IMR-90 (cell line): Measurements from ENCODE around the gene NPM1. TPM values are rescaled to one million over a fixed set of nuclear protein-coding genes. Genes with fewer than 3 reads are reported as not detected.
"Not testable (repeated sequence)": the region's sequence is repeated elsewhere in the genome, so short reads cannot be mapped to it uniquely, and the experiment has no call there.

Source experiments
- ATAC-seq: fragments of 200-7000 bp; cut with Tn5 transposase; 2 replicates; pipeline ENCODE4 v1.9.1; 2020; ENCODE audit warnings: low read depth, mild to moderate bottlenecking, moderate library complexity
- BruUV-seq: library from RNA; stranded (reverse); fragments of 400-500 nt; replicated peaks from 2 replicates; lab custom pipeline; 2021; lab: Mats Ljungman, UMichigan
- CTCF ChIA-PET: fragments of 300-600 bp; formaldehyde crosslinking; extraction: SDS; loops from one replicate; lab custom pipeline; 2021; ENCODE audit warnings: antibody characterized with exemption; lab: Yijun Ruan, JAX
- POLR2A ChIA-PET: fragments of 300-600 bp; sonication (Branson Sonifier 250); formaldehyde crosslinking; loops from one replicate; lab custom pipeline; 2022; ENCODE audit warnings: antibody characterized with exemption; ENCODE audit not compliant: unreplicated experiment; lab: Charles Lee
- DNase-seq: peaks from one replicate; pipeline ENCODE4 v3.0.0; 2013
- H2AFZ ChIP-seq: replicated peaks from 2 replicates; pipeline ENCODE3; 2013; ENCODE audit warnings: low read length, mild to moderate bottlenecking; ENCODE audit not compliant: poor library complexity
- H2AK5ac ChIP-seq: 2 replicates; pipeline ENCODE4 v1.6.1; 2013; ENCODE audit warnings: low read depth, low read length, inconsistent platforms
- H2AK9ac ChIP-seq: replicated peaks from 2 replicates; pipeline ENCODE3; 2013; ENCODE audit warnings: mild to moderate bottlenecking, low read depth, low read length, moderate library complexity; ENCODE audit not compliant: poor library complexity
- H2BK120ac ChIP-seq: 2 replicates; pipeline ENCODE4 v1.6.1; 2013; ENCODE audit warnings: low read depth, low read length, inconsistent platforms
- H2BK15ac ChIP-seq: 3 replicates; pipeline ENCODE4 v1.6.1; 2013; ENCODE audit warnings: low read depth, low read length, inconsistent platforms
- H2BK20ac ChIP-seq: 2 replicates; pipeline ENCODE4 v1.6.1; 2013; ENCODE audit warnings: low read depth, mild to moderate bottlenecking, inconsistent platforms, low read length, moderate library complexity
- H2BK5ac ChIP-seq: 2 replicates; pipeline ENCODE4 v1.6.1; 2013; ENCODE audit warnings: mild to moderate bottlenecking, low read depth, low read length, inconsistent platforms; ENCODE audit not compliant: poor library complexity, severe bottlenecking
- H3K14ac ChIP-seq: replicated peaks from 2 replicates; pipeline ENCODE4 v1.6.1; 2013; ENCODE audit warnings: low read depth, low read length, inconsistent platforms
- H3K18ac ChIP-seq: 2 replicates; pipeline ENCODE4 v1.6.1; 2013; ENCODE audit warnings: low read depth, low read length, control low read depth
- H3K23ac ChIP-seq: 2 replicates; pipeline ENCODE4 v1.6.1; 2013; ENCODE audit warnings: low read depth, low read length, inconsistent platforms
- H3K27ac ChIP-seq: 2 replicates; pipeline ENCODE4 v1.5.1; 2013; ENCODE audit warnings: mild to moderate bottlenecking, control low read depth, low read length; ENCODE audit not compliant: insufficient read depth
- H3K27me3 ChIP-seq: 2 replicates; pipeline ENCODE4 v1.6.1; 2013; ENCODE audit warnings: low read length; ENCODE audit not compliant: control insufficient read depth, insufficient read depth
- H3K36me3 ChIP-seq: 2 replicates; pipeline ENCODE4 v1.6.1; 2013; ENCODE audit warnings: low read length, mixed read lengths; ENCODE audit not compliant: control insufficient read depth, insufficient read depth
- H3K4ac ChIP-seq: 2 replicates; pipeline ENCODE4 v1.6.1; 2013; ENCODE audit warnings: low read depth, low read length, inconsistent platforms
- H3K4me1 ChIP-seq: 2 replicates; pipeline ENCODE4 v1.6.1; 2013; ENCODE audit warnings: low read length, mixed read lengths; ENCODE audit not compliant: control insufficient read depth, insufficient read depth
- H3K4me2 ChIP-seq: 2 replicates; pipeline ENCODE4 v1.6.1; 2013; ENCODE audit warnings: low read depth, mild to moderate bottlenecking, control low read depth, low read length, moderate library complexity
- H3K4me3 ChIP-seq: 2 replicates; pipeline ENCODE4 v1.5.1; 2013; ENCODE audit warnings: low read depth, mild to moderate bottlenecking, control low read depth, low read length, moderate library complexity; ENCODE audit not compliant: insufficient read depth
- H3K56ac ChIP-seq: 2 replicates; pipeline ENCODE4 v1.6.1; 2013; ENCODE audit warnings: low read length, inconsistent platforms; ENCODE audit not compliant: insufficient read depth; ENCODE audit errors: extremely low read depth
- H3K79me1 ChIP-seq, 2 experiments: 2 replicates each; pipeline ENCODE4 v1.6.1; 2013; ENCODE audit warnings: low read length in 2 of 2, inconsistent platforms in 1 of 2, low read depth in 1 of 2
- H3K9ac ChIP-seq: 2 replicates; pipeline ENCODE4 v1.6.1; 2013; ENCODE audit warnings: low read depth, low read length, control low read depth
- H3K9me1 ChIP-seq: 2 replicates; pipeline ENCODE4 v1.6.1; 2013; ENCODE audit warnings: low read length, inconsistent platforms; ENCODE audit not compliant: insufficient read depth
- H3K9me3 ChIP-seq: 2 replicates; pipeline ENCODE4 v1.6.1; 2013; ENCODE audit warnings: low read length; ENCODE audit not compliant: control insufficient read depth, insufficient read depth
- H4K20me1 ChIP-seq: 2 replicates; pipeline ENCODE4 v1.6.1; 2013; ENCODE audit warnings: low read length, inconsistent platforms; ENCODE audit not compliant: insufficient read depth
- H4K5ac ChIP-seq: 2 replicates; pipeline ENCODE4 v1.6.1; 2013; ENCODE audit warnings: mild to moderate bottlenecking, low read depth, low read length, control low read depth
- H4K8ac ChIP-seq, 2 experiments: 2 replicates each; pipeline ENCODE4 v1.6.1; 2013; ENCODE audit warnings: low read depth in 2 of 2, low read length in 2 of 2, control low read depth in 1 of 2, inconsistent platforms in 1 of 2
- H4K91ac ChIP-seq: 2 replicates; pipeline ENCODE4 v1.6.1; 2013; ENCODE audit warnings: low read depth, low read length, inconsistent platforms; ENCODE audit not compliant: insufficient read depth
- dilution Hi-C: fragments of 300-500 bp; cut with HindIII; formaldehyde crosslinking; loops from one replicate; pipeline ENCODE4 v1.14.3; 2018; ENCODE audit warnings: low sequenced_read_pairs; ENCODE audit not compliant: unreplicated experiment
- in situ Hi-C: fragments of 300-500 bp; cut with MboI; formaldehyde crosslinking; loops from 3 replicates; pipeline ENCODE4 v1.14.3; 2019; ENCODE audit warnings: low sequenced_read_pairs, inconsistent platforms, mixed read lengths
- intact Hi-C: fragments of 100-400 bp; cut with micrococcal nuclease; formaldehyde crosslinking; loops from 2 replicates; pipeline ENCODE4 v1.10.0; 2022
- polyA plus RNA-seq, 3 experiments: library from polyadenylated mRNA; depleted of rRNA; stranded (reverse); fragments of >200 nt; gene quantifications; 2 replicates each; pipeline ENCODE4 v1.2.3, GENCODE V29; 2012; ENCODE audit warnings: low replicate concordance in 1 of 3
- total RNA-seq: library from RNA; depleted of rRNA; stranded (reverse); fragments of >200 nt; gene quantifications from 2 replicates; pipeline ENCODE4 v1.2.3, GENCODE V29; 2012
- TF ChIP-seq, protein P1 (sequence below): fragments of 150-350 bp; IDR thresholded peaks from 2 replicates; pipeline ENCODE4 v1.6.1; 2017; ENCODE audit warnings: mild to moderate bottlenecking, antibody characterized with exemption, low read length, low read depth

NPM1 gene
- total and polyA plus RNA-seq, 2 of the 4 experiments (the other 2 are of a cell fraction), result 856 to 929 TPM

- TF ChIP-seq, protein P1, sequence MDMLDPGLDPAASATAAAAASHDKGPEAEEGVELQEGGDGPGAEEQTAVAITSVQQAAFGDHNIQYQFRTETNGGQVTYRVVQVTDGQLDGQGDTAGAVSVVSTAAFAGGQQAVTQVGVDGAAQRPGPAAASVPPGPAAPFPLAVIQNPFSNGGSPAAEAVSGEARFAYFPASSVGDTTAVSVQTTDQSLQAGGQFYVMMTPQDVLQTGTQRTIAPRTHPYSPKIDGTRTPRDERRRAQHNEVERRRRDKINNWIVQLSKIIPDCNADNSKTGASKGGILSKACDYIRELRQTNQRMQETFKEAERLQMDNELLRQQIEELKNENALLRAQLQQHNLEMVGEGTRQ, result no peak
Observed at GRCh38 chr5:171401167-171401947, 13.7 kb downstream of the NPM1 start (continued).

DNA sequence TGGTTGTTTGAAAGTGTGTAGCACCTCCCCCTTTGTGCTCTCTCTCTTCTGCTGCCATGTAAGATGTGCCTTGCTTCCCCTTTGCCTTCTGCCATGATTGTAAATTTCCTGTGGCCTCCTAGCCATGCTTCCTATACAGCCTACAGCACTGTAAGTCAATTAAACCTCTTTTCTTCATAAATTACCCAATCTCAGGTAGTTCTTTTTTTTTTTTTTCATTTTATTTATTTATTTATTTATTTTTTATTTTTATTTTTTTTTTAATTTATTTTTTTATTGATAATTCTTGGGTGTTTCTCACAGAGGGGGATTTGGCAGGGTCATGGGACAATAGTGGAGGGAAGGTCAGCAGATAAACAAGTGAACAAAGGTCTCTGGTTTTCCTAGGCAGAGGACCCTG is 15.1 kb downstream of the NPM1 start:
- H3K4me2 ChIP-seq, H2BK20ac ChIP-seq, dilution Hi-C loops, H2AK5ac ChIP-seq, H3K9me3 ChIP-seq, H2AK9ac ChIP-seq, H3K18ac ChIP-seq, H4K5ac ChIP-seq, H3K4ac ChIP-seq, POLR2A ChIA-PET, H2BK120ac ChIP-seq, H3K14ac ChIP-seq, intact Hi-C loops, H2BK5ac ChIP-seq, H4K8ac ChIP-seq, H4K91ac ChIP-seq, H3K23ac ChIP-seq, BruUV-seq, H2AFZ ChIP-seq, H3K27me3 ChIP-seq, ATAC-seq, DNase-seq, CTCF ChIA-PET, H3K27ac ChIP-seq, H3K4me1 ChIP-seq, H3K9me1 ChIP-seq, H3K4me3 ChIP-seq, H3K56ac ChIP-seq, H3K9ac ChIP-seq, H2BK15ac ChIP-seq: not testable (repeated sequence)
- Histone ChIP-seq H3K36me3 (peaks cover 39% of the 10 kb centered on the region), H4K20me1 (peaks cover 71% of the 10 kb centered on the region), H3K79me1 (peaks cover 17 to 38% of the 10 kb centered on the region in 2 experiments)
- in situ Hi-C loops, result loop anchor here (25.0 kb wide), 2 partner anchors 785 to 885 kb away; partner anchors contain the start of genes EFCAB9, STK10 and UBTD2
